Bronchial epithelial cell (primary cell): ENCODE measurements around the gene ST6GALNAC6. TPM values are rescaled to one million over a fixed set of nuclear protein-coding genes. Genes with fewer than 3 reads are reported as not detected.

Experiments
- DNase-seq: peaks from one replicate; pipeline ENCODE4 v3.0.0-alpha.2; 2010; ENCODE audit warnings: low read depth
- FAIRE-seq: peaks from 2 replicates; lab custom pipeline; 2011; peaks lifted over from hg19 to GRCh38; lab: Jason Lieb, UNC
- H3K27me3 ChIP-seq: 2 replicates; pipeline ENCODE4 v1.5.1; 2011; ENCODE audit warnings: low read length; ENCODE audit not compliant: control insufficient read depth, insufficient read depth
- H3K36me3 ChIP-seq: 2 replicates; pipeline ENCODE4 v1.5.1; 2011; ENCODE audit warnings: low read length; ENCODE audit not compliant: control insufficient read depth, insufficient read depth
- H3K4me3 ChIP-seq: 2 replicates; pipeline ENCODE4 v1.5.1; 2011; ENCODE audit warnings: mild to moderate bottlenecking, low read depth, low read length, control low read depth
- CTCF ChIP-seq: IDR thresholded peaks from 2 replicates; pipeline ENCODE4 v1.5.1; 2011; ENCODE audit warnings: mild to moderate bottlenecking, moderate library complexity, low read length, control low read depth, inconsistent platforms; ENCODE audit not compliant: insufficient read depth, severe bottlenecking
- total RNA-seq: library from RNA; depleted of rRNA; stranded (reverse); fragments of >200 nt; gene quantifications from 2 replicates; pipeline ENCODE4 v1.2.1, GENCODE V29; 2014

Gene ST6GALNAC6
- total RNA-seq, 1 donor from 2014 or later: 18.4 TPM

- no peak for FAIRE-seq
- peaks cover 14% of the 10 kb centered on the region for H3K36me3 ChIP-seq
- no peaks in the 10 kb centered on the region for H3K27me3 ChIP-seq
- DNase-seq: no peak
- no peak overlapping the region for H3K4me3 ChIP-seq
- TF ChIP-seq CTCF: no peak
Observed at GRCh38 chr9:127905788-127906191, 6.4 kb upstream of the ST6GALNAC6 start.

GRCh38 chr9:127905004-127905728 is 5.8 kb upstream of the ST6GALNAC6 start:
- no peak for TF ChIP-seq CTCF
- FAIRE-seq (no peak), DNase-seq (no peak)
- H3K27me3 ChIP-seq: no peaks in the 10 kb centered on the region
- no peak overlapping the region for H3K4me3 ChIP-seq
- H3K36me3 ChIP-seq: peaks cover 12% of the 10 kb centered on the region

GRCh38 chr9:127904561-127905003 is 5.2 kb upstream of the ST6GALNAC6 start:
- Histone ChIP-seq H3K36me3 (peaks cover 8% of the 10 kb centered on the region), H3K27me3 (no peaks in the 10 kb centered on the region), H3K4me3 (no peak overlapping the region)
- DNase-seq (peak; percentile 50), FAIRE-seq (no peak)
- no peak for TF ChIP-seq CTCF

- TF ChIP-seq CTCF: no peak
- Histone ChIP-seq H3K36me3 (peaks cover 7% of the 10 kb centered on the region), H3K27me3 (no peaks in the 10 kb centered on the region), H3K4me3 (no peak overlapping the region)
- DNase-seq (no peak), FAIRE-seq (no peak)
Observed at GRCh38 chr9:127903557-127904475, 4.4 kb upstream of the ST6GALNAC6 start.

GRCh38 chr9:127898433-127899127 is 823 bp downstream of the ST6GALNAC6 start:
- TF ChIP-seq CTCF: no peak
- peak overlapping the region; percentile 90 for H3K4me3 ChIP-seq
- no peaks in the 10 kb centered on the region for H3K27me3 ChIP-seq
- FAIRE-seq: no peak
- peaks cover 20% of the 10 kb centered on the region for H3K36me3 ChIP-seq
- DNase-seq: peak; percentile 46
